ENCODE results near the gene OBSCN.

Gene OBSCN

DNA sequence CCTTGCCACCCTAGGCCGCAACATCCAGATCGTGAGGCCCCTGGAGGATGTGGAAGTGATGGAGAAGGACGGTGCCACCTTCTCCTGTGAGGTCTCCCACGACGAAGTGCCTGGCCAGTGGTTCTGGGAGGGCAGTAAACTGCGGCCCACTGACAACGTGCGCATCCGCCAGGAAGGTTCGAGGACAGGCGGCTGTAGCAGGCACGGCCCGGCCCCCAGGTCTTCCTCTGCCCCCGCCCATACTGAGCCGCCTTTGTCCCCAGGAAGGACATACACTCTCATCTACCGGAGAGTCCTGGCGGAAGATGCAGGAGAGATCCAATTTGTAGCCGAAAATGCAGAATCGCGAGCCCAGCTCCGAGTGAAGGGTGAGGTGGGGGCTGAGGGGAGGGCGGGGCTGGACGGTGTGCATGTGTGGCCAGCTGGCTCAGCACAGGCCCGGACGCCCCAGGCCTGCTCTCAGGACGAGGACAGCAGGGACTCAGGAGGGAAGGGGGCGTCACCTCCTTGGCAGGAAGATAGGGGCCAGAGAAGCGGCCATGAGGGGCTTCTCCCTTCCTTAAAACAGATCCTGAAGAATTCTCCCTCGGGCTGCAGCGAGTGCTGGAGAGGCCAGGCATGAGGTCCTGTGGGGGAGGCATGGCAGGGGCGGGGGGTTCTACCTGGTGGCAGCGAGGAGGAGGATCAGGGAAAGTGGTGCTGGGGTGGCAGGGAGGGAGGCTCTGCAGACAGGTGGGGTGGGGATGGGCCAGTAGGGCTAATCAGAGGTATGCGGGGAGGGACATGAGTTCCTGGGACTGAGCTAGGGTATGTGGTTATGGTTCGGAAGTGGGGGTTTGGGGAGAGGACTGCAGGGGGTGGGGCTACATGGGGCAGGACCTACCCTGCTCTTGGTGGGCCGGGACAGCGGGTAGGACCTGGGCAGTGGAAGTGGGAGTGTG is 69.9 kb downstream of the OBSCN start:
- Histone ChIP-seq H3K4me3 (ENCODE audit: low read length) (no peak overlapping the region), H3K9ac (ENCODE audit: low read length) (no peak overlapping the region), H3K4me1 (ENCODE audit: control insufficient read depth, insufficient read depth, low read length) (peaks cover 5% of the 10 kb centered on the region), H3K36me3 (ENCODE audit: control insufficient read depth, insufficient read depth, low read length) (no peaks in the 10 kb centered on the region), H3K9me3 (ENCODE audit: control insufficient read depth, low read length) (no peaks in the 10 kb centered on the region), H3K27me3 (ENCODE audit: control insufficient read depth, insufficient read depth, low read length) (peaks cover 10% of the 10 kb centered on the region)

DNA sequence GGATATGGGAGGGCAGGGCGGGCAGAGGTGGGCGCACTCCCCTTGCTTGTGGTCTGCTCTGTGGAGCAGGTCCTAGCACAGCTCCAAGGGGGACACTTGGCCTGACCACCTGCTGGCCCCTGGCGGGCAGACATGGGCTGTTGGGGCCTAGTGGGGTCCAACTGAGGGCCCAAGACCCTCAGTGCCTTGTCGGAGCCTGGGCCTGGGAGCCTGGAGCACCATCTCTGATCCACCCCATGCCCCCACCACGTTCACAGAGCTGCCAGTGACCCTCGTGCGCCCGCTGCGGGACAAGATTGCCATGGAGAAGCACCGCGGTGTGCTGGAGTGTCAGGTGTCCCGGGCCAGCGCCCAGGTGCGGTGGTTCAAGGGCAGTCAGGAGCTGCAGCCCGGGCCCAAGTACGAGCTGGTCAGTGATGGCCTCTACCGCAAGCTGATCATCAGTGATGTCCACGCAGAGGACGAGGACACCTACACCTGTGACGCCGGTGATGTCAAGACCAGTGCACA is 70.6 kb downstream of the OBSCN start:
- Histone ChIP-seq H3K4me3 (ENCODE audit: low read length) (no peak overlapping the region), H3K9ac (ENCODE audit: low read length) (no peak overlapping the region), H3K27me3 (ENCODE audit: control insufficient read depth, insufficient read depth, low read length) (peaks cover 10% of the 10 kb centered on the region), H3K36me3 (ENCODE audit: control insufficient read depth, insufficient read depth, low read length) (no peaks in the 10 kb centered on the region), H3K4me1 (ENCODE audit: control insufficient read depth, insufficient read depth, low read length) (peaks cover 5% of the 10 kb centered on the region), H3K9me3 (ENCODE audit: control insufficient read depth, low read length) (no peaks in the 10 kb centered on the region)

- Histone ChIP-seq H3K36me3 (ENCODE audit: control insufficient read depth, insufficient read depth, low read length) (no peaks in the 10 kb centered on the region), H3K4me1 (ENCODE audit: control insufficient read depth, insufficient read depth, low read length) (peaks cover 5% of the 10 kb centered on the region), H3K9ac (ENCODE audit: low read length) (no peak overlapping the region), H3K27me3 (ENCODE audit: control insufficient read depth, insufficient read depth, low read length) (peaks cover 10% of the 10 kb centered on the region), H3K4me3 (ENCODE audit: low read length) (no peak overlapping the region), H3K9me3 (ENCODE audit: control insufficient read depth, low read length) (no peaks in the 10 kb centered on the region)
Measured at GRCh38 chr1:228279011-228279721, 71.3 kb downstream of the OBSCN start.

GRCh38 chr1:228279722-228280105 is 71.9 kb downstream of the OBSCN start:
- Histone ChIP-seq H3K36me3 (ENCODE audit: control insufficient read depth, insufficient read depth, low read length) (no peaks in the 10 kb centered on the region), H3K27me3 (ENCODE audit: control insufficient read depth, insufficient read depth, low read length) (peaks cover 10% of the 10 kb centered on the region), H3K4me3 (ENCODE audit: low read length) (no peak overlapping the region), H3K9ac (ENCODE audit: low read length) (no peak overlapping the region), H3K9me3 (ENCODE audit: control insufficient read depth, low read length) (no peaks in the 10 kb centered on the region), H3K4me1 (ENCODE audit: control insufficient read depth, insufficient read depth, low read length) (peaks cover 5% of the 10 kb centered on the region)

- H3K4me1 ChIP-seq (ENCODE audit: control insufficient read depth, insufficient read depth, low read length): peaks cover 5% of the 10 kb centered on the region
- H3K36me3 ChIP-seq (ENCODE audit: control insufficient read depth, insufficient read depth, low read length): no peaks in the 10 kb centered on the region
- H3K9ac ChIP-seq (ENCODE audit: low read length): no peak overlapping the region
Measured at GRCh38 chr1:228280106-228280901, 72.5 kb downstream of the OBSCN start.

DNA sequence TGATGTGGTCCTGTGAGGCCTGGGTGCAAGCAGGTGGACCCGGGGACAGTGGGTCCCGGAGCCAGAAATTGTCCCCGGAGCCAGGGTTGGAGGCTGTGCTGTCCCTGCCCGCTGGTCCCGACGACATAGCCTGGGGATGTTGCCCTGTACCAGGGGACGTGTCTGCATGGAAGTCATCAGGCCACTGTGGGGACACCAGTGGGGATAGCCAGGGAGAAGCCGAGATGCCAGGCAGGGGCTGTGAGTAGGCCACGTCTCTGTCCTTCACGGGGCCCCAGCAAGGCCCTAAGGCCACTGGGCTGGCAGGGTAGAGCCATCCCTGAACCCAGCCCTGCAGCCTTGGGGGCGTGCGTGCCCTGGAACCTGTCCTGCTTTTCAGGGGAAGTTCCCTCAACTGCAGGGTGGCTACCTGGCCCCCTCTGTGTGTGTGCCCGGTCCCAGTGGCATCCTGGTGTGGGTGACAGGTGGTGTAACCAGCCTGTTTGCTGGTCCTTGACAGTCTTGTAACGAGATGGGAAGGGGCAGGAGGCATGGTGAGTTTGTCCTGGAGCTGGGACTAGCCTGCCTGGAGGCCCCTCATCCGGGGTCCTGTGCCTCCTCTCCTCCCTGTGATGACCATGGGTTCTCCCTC is 73.2 kb downstream of the OBSCN start:
- peaks cover 3% of the 10 kb centered on the region for H3K27me3 ChIP-seq (ENCODE audit: control insufficient read depth, insufficient read depth, low read length)
- no peaks in the 10 kb centered on the region for H3K9me3 ChIP-seq (ENCODE audit: control insufficient read depth, low read length)
- H3K4me3 ChIP-seq (ENCODE audit: low read length): no peak overlapping the region
- H3K9ac ChIP-seq (ENCODE audit: low read length): no peak overlapping the region
- H3K36me3 ChIP-seq (ENCODE audit: control insufficient read depth, insufficient read depth, low read length): no peaks in the 10 kb centered on the region
- H3K4me1 ChIP-seq (ENCODE audit: control insufficient read depth, insufficient read depth, low read length): peaks cover 5% of the 10 kb centered on the region

More at GRCh38 chr1:228280106-228280901, 72.5 kb downstream of the OBSCN start:
- Histone ChIP-seq H3K27me3 (ENCODE audit: control insufficient read depth, insufficient read depth, low read length) (peaks cover 7% of the 10 kb centered on the region), H3K4me3 (ENCODE audit: low read length) (no peak overlapping the region), H3K9me3 (ENCODE audit: control insufficient read depth, low read length) (no peaks in the 10 kb centered on the region)

DNA sequence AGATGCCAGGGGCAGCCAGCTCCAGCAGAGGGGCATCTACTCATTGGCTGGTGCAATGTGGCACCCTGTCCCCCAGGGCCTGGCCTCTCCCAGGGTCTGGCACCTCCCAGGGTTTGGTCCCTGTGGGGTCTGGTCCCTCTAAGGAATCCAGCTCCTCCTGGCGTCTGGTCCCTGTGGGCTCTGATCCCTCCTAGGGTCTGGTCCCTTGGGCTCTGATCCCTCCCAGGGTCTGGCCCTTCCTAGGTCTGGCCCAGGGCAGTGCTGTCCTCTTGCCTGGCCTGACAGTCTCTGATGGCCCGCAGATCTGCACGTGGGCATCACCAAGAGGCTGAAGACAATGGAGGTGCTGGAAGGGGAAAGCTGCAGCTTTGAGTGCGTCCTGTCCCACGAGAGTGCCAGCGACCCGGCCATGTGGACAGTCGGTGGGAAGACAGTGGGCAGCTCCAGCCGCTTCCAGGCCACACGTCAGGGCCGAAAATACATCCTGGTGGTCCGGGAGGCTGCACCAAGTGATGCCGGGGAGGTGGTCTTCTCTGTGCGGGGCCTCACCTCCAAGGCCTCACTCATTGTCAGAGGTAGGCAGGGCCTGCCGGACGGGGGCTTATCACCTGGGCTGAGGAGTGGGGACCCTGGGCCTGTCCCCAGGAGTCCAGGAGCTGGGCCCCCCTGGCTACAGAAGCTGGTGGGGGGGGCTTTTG is 73.9 kb downstream of the OBSCN start:
- Histone ChIP-seq H3K36me3 (ENCODE audit: control insufficient read depth, insufficient read depth, low read length) (no peaks in the 10 kb centered on the region), H3K9ac (ENCODE audit: low read length) (no peak overlapping the region), H3K4me3 (ENCODE audit: low read length) (no peak overlapping the region), H3K27me3 (ENCODE audit: control insufficient read depth, insufficient read depth, low read length) (no peaks in the 10 kb centered on the region), H3K9me3 (ENCODE audit: control insufficient read depth, low read length) (no peaks in the 10 kb centered on the region), H3K4me1 (ENCODE audit: control insufficient read depth, insufficient read depth, low read length) (no peaks in the 10 kb centered on the region)

- Histone ChIP-seq H3K9ac (ENCODE audit: low read length) (no peak overlapping the region), H3K4me3 (ENCODE audit: low read length) (no peak overlapping the region), H3K4me1 (ENCODE audit: control insufficient read depth, insufficient read depth, low read length) (no peaks in the 10 kb centered on the region), H3K27me3 (ENCODE audit: control insufficient read depth, insufficient read depth, low read length) (no peaks in the 10 kb centered on the region), H3K9me3 (ENCODE audit: control insufficient read depth, low read length) (no peaks in the 10 kb centered on the region), H3K36me3 (ENCODE audit: control insufficient read depth, insufficient read depth, low read length) (no peaks in the 10 kb centered on the region)
Measured at GRCh38 chr1:228282329-228283042, 74.6 kb downstream of the OBSCN start.

DNA sequence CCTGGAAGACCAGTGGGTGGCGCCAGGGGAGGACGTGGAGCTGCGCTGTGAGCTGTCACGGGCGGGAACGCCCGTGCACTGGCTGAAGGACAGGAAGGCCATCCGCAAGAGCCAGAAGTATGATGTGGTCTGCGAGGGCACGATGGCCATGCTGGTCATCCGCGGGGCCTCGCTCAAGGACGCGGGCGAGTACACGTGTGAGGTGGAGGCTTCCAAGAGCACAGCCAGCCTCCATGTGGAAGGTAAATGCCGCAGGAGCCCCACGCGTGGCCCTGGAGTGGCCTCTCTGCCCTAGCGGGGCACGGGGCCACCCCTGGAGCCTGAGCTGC is 75.2 kb downstream of the OBSCN start:
- no peaks in the 10 kb centered on the region for H3K9me3 ChIP-seq (ENCODE audit: control insufficient read depth, low read length)
- H3K4me1 ChIP-seq (ENCODE audit: control insufficient read depth, insufficient read depth, low read length): no peaks in the 10 kb centered on the region
- no peaks in the 10 kb centered on the region for H3K27me3 ChIP-seq (ENCODE audit: control insufficient read depth, insufficient read depth, low read length)
- no peak overlapping the region for H3K4me3 ChIP-seq (ENCODE audit: low read length)
- H3K9ac ChIP-seq (ENCODE audit: low read length): no peak overlapping the region
- H3K36me3 ChIP-seq (ENCODE audit: control insufficient read depth, insufficient read depth, low read length): no peaks in the 10 kb centered on the region

GRCh38 chr1:228283476-228284147 is 75.8 kb downstream of the OBSCN start:
- no peaks in the 10 kb centered on the region for H3K9me3 ChIP-seq (ENCODE audit: control insufficient read depth, low read length)
- H3K4me1 ChIP-seq (ENCODE audit: control insufficient read depth, insufficient read depth, low read length): no peaks in the 10 kb centered on the region
- no peaks in the 10 kb centered on the region for H3K27me3 ChIP-seq (ENCODE audit: control insufficient read depth, insufficient read depth, low read length)
- no peak overlapping the region for H3K4me3 ChIP-seq (ENCODE audit: low read length)
- H3K9ac ChIP-seq (ENCODE audit: low read length): no peak overlapping the region
- H3K36me3 ChIP-seq (ENCODE audit: control insufficient read depth, insufficient read depth, low read length): no peaks in the 10 kb centered on the region
